CD4-positive, alpha-beta T cell (primary cell): ENCODE results near the gene BEND7. TPM values are rescaled to one million over a fixed set of nuclear protein-coding genes. Genes with fewer than 3 reads are reported as not detected.

ENCODE experiments used
- ATAC-seq: fragments of 200-7000 bp; cut with Tn5 transposase; one replicate; pipeline ENCODE4 v1.10.0; 2022; ENCODE audit warnings: mild to moderate bottlenecking; ENCODE audit not compliant: poor library complexity
- CTCF ChIA-PET: fragments of 350-600 bp; sonication (Branson Sonifier 250); formaldehyde crosslinking; loops from one replicate; lab custom pipeline; 2021; ENCODE audit warnings: antibody characterized with exemption, inconsistent platforms; lab: Charles Lee
- POLR2A ChIA-PET: fragments of 350-600 bp; sonication (Branson Sonifier 250); formaldehyde crosslinking; loops from one replicate; lab custom pipeline; 2021; ENCODE audit warnings: antibody characterized with exemption, inconsistent platforms; lab: Charles Lee
- DNase-seq, 14 experiments: peaks; one replicate each; pipeline ENCODE4 v3.0.0-alpha.2; 2013 to 2020; ENCODE audit warnings: mixed read lengths in 2 of 14
- H3K27ac ChIP-seq, 2 donors: one replicate each; pipeline versions ENCODE4 v1.5.1 to v1.7.0; 2013; ENCODE audit warnings: low read length in 2 of 2, low read depth in 1 of 2, mild to moderate bottlenecking in 1 of 2
- H3K27me3 ChIP-seq, 2 experiments: 1 replicate in 1 of 2; 2 replicates in 1 of 2; pipeline versions ENCODE4 v1.6.1 to v1.7.0; 2013; ENCODE audit warnings: low read length in 2 of 2, control low read depth in 1 of 2, mild to moderate bottlenecking in 1 of 2, moderate library complexity in 1 of 2; ENCODE audit not compliant: insufficient read depth in 2 of 2, control insufficient read depth in 1 of 2
- H3K36me3 ChIP-seq: one replicate; pipeline ENCODE4 v1.6.1; 2013; ENCODE audit warnings: low read length, control low read depth; ENCODE audit not compliant: insufficient read depth
- H3K4me1 ChIP-seq: one replicate; pipeline ENCODE4 v1.6.1; 2013; ENCODE audit warnings: low read length, control low read depth; ENCODE audit not compliant: insufficient read depth
- H3K4me3 ChIP-seq: one replicate; pipeline ENCODE4 v1.5.1; 2013; ENCODE audit warnings: mild to moderate bottlenecking, low read length, moderate library complexity
- H3K9me3 ChIP-seq, 2 experiments: 1 replicate in 1 of 2; 2 replicates in 1 of 2; pipeline versions ENCODE4 v1.6.1 to v1.7.0; 2013; ENCODE audit warnings: low read length in 2 of 2, mild to moderate bottlenecking in 2 of 2, control low read depth in 1 of 2, moderate library complexity in 1 of 2; ENCODE audit not compliant: control insufficient read depth in 1 of 2, insufficient read depth in 1 of 2
- H3K27ac Mint-ChIP-seq: one replicate; pipeline ENCODE4 v1.8.0; 2020; ENCODE audit warnings: mixed read lengths
- H3K27me3 Mint-ChIP-seq: one replicate; pipeline ENCODE4 v1.8.0; 2021; ENCODE audit warnings: mixed read lengths
- H3K36me3 Mint-ChIP-seq: one replicate; pipeline ENCODE4 v1.8.0; 2021; ENCODE audit warnings: low read depth, mixed read lengths
- H3K4me1 Mint-ChIP-seq: one replicate; pipeline ENCODE4 v1.8.0; 2021; ENCODE audit warnings: low read depth, mixed read lengths
- H3K4me3 Mint-ChIP-seq: one replicate; pipeline ENCODE4 v1.8.0; 2020; ENCODE audit warnings: mild to moderate bottlenecking, mixed read lengths
- H3K9me3 Mint-ChIP-seq: one replicate; pipeline ENCODE4 v1.8.0; 2020; ENCODE audit warnings: mixed read lengths
- intact Hi-C, 2 experiments: fragments of 100-400 bp; cut with DNase I in 1 of 2; cut with micrococcal nuclease in 1 of 2; formaldehyde crosslinking; loops; one replicate each; pipeline versions ENCODE4 v1.15.1 to v1.9.0; 2023 to 2025; cut with DNase I, micrococcal nuclease
- polyA plus RNA-seq, 2 donors: library from polyadenylated mRNA; unstranded; fragments of 120-200 nt; gene quantifications; one replicate each; pipeline ENCODE4 v1.2.1, GENCODE V29; 2013
- total RNA-seq, 174 experiments: library from RNA in 2 of 174; stranded (reverse) in 2 of 174; gene quantifications; one replicate each; pipeline ENCODE4 v1.2.3 and lab custom pipeline; 2021 to 2026
- TF ChIP-seq, protein P1 (sequence below): fragments of 200-600 bp; IDR thresholded peaks from one replicate; pipeline ENCODE4 v1.8.0; 2022; ENCODE audit warnings: antibody characterized with exemption, mild to moderate bottlenecking

BEND7 gene, protein sequence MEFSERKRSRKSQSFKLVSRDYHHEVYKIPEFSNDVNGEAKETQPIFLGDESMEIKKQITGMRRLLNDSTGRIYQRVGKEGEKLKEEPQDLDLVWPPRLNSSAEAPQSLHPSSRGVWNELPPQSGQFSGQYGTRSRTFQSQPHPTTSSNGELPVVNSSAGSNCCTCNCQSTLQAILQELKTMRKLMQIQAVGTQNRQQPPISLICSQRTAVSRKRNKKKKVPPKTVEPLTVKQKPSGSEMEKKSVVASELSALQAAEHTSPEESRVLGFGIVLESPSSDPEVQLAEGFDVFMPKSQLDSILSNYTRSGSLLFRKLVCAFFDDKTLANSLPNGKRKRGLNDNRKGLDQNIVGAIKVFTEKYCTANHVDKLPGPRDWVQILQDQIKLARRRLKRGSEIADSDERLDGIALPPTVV
- total RNA-seq = not detected
- not detected for polyA plus RNA-seq (2013, experiment 1 of 2)
- 0.14 TPM for polyA plus RNA-seq (2013, experiment 2 of 2)
- total RNA-seq (lab: John Stamatoyannopoulos, UW) = 0 to 0.72 (median 0.11) reads per million in 172 experiments

DNA sequence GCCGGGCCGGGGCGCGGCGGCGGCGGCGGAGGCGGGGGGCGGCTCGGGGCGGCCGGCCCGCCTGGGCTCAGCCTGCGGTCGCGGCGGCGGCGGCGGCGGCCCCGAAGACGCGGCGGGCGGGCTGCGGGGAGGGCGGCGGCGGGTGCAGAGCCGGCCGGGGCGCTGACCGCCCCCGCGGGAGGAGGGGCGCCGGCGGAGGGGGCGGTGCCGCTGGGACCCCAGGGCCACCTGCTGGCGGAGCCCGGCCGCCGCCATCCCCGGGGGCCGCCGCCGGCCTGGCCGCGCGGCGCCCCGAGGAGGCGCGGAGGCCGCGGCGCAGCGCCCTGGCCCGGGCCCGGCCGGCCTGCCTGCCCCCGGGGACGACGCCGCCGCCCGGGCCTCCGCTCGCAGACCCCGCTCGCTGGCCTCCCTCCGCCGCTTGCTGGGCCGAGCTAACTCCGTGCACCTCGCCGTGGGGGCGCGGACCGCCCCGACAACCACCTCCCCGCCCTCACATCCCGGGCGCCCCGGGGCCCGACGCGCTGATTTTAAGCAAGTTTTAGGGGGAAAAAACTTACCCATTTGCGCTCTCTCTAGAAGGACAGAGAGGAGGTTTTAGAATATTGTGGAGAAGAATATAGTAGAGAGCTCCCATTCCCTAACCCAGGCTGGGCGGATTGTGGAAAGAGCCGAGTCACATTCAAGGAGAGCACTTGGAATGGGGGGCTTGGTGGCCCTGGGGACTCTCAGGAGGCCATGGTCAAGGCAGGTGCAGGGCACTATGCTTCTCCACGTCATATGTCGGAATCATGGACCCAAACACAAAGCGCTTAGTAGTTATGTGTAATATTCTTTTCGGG is at the start of gene BEND7:
Gene BEND7, minus strand, starts transcription at position 140 of the 839 bp plus-strand sequence. CDS start 481 bp downstream, outside the sequence.
- CTCF ChIA-PET = no interaction called here
- Mint-ChIP-seq H3K4me3 (peak within 1 kb of the TSS; percentile 80), H3K9me3 (no peaks in the 10 kb centered on the region), H3K27me3 (peaks cover 80% of the 10 kb centered on the region), H3K4me1 (peaks cover 10% of the 10 kb centered on the region), H3K27ac (no peak within 1 kb of the TSS), H3K36me3 (no peaks in the 10 kb centered on the region)
- H3K9me3 ChIP-seq = peaks cover 0 to 4% of the 10 kb centered on the region in 2 experiments
- peak in 1 of 14 experiments; percentile 17 for DNase-seq
- peaks cover 9% of the 10 kb centered on the region for H3K4me1 ChIP-seq
- intact Hi-C loops = no loop called here
- TF ChIP-seq, protein P1, sequence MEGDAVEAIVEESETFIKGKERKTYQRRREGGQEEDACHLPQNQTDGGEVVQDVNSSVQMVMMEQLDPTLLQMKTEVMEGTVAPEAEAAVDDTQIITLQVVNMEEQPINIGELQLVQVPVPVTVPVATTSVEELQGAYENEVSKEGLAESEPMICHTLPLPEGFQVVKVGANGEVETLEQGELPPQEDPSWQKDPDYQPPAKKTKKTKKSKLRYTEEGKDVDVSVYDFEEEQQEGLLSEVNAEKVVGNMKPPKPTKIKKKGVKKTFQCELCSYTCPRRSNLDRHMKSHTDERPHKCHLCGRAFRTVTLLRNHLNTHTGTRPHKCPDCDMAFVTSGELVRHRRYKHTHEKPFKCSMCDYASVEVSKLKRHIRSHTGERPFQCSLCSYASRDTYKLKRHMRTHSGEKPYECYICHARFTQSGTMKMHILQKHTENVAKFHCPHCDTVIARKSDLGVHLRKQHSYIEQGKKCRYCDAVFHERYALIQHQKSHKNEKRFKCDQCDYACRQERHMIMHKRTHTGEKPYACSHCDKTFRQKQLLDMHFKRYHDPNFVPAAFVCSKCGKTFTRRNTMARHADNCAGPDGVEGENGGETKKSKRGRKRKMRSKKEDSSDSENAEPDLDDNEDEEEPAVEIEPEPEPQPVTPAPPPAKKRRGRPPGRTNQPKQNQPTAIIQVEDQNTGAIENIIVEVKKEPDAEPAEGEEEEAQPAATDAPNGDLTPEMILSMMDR = no peak
- peaks cover 47 to 74% of the 10 kb centered on the region in 2 experiments for H3K27me3 ChIP-seq
- POLR2A ChIA-PET = interaction anchor here (1.3 kb wide), 1 partner anchor 177 kb away, joined by 3 read pairs; no protein-coding TSS in a partner anchor
- ATAC-seq = no peak
- no peaks in the 10 kb centered on the region for H3K36me3 ChIP-seq
- no peak within 1 kb of the TSS for H3K27ac ChIP-seq
- H3K4me3 ChIP-seq = no peak within 1 kb of the TSS

DNA sequence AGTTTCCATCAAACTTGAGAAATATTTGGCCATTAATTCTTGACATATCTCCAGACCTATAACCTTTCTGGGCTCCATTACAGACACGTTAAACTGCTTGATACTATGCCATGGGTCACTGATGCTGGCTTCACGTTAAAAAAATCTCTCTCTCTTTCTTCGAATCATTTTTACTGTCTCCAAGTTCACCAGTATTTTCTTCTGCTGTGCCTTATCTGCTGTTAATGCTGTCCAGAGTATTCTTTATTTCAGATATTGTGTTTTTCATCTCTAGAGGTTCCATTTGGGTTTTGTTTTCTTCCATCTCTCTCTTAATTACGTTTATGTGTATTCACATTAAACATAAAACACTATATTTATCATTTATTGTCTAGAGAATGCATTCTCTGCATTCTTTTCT is 45.1 kb upstream of the BEND7 start:
- no peaks in the 10 kb centered on the region for H3K27me3 ChIP-seq
- intact Hi-C loops = no loop called here
- H3K9me3 ChIP-seq = peaks cover 3 to 7% of the 10 kb centered on the region in 2 experiments
- H3K4me3 ChIP-seq = no peak overlapping the region
- Mint-ChIP-seq H3K36me3 (no peaks in the 10 kb centered on the region), H3K9me3 (peaks cover 6% of the 10 kb centered on the region), H3K4me1 (no peaks in the 10 kb centered on the region), H3K4me3 (no peak overlapping the region), H3K27me3 (peaks cover 55% of the 10 kb centered on the region), H3K27ac (no peak overlapping the region)
- no peaks in the 10 kb centered on the region for H3K36me3 ChIP-seq
- POLR2A ChIA-PET = no interaction called here
- DNase-seq (no peak), ATAC-seq (no peak)
- H3K27ac ChIP-seq = no peak overlapping the region
- TF ChIP-seq, protein P1 = no peak
- no peaks in the 10 kb centered on the region for H3K4me1 ChIP-seq
- CTCF ChIA-PET = no interaction called here

DNA sequence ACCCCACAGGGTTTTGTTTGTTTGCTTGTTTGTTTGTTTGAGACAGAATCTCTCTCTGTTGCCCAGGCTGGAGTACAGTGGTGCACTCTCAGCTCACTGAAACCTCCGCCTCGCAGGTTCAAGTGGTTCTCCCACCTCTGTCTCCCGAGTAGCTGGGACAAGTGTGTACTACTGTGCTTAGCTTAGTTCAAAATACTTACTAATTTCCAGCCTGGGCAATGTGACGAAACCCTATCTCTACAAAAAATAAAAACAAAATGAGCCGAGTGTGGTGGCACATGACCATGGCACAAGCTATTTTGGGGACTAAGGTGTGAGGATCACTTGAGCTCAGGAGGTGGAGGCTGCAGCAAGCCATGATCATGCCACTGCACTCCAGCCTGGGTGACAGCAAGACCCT is 42.7 kb upstream of the BEND7 start:
- intact Hi-C loops = no loop called here
- no peak overlapping the region for H3K27ac Mint-ChIP-seq
- H3K4me3 Mint-ChIP-seq = no peak overlapping the region
- H3K9me3 Mint-ChIP-seq = peaks cover 6% of the 10 kb centered on the region
- H3K27me3 Mint-ChIP-seq = peaks cover 47% of the 10 kb centered on the region
- no peaks in the 10 kb centered on the region for H3K4me1 Mint-ChIP-seq
- Histone ChIP-seq H3K4me3 (no peak overlapping the region), H3K9me3 (peaks cover 3 to 7% of the 10 kb centered on the region in 2 experiments), H3K36me3 (no peaks in the 10 kb centered on the region), H3K27me3 (no peaks in the 10 kb centered on the region), H3K4me1 (no peaks in the 10 kb centered on the region), H3K27ac (no peak overlapping the region)
- H3K36me3 Mint-ChIP-seq = no peaks in the 10 kb centered on the region
- TF ChIP-seq, protein P1 = no peak
- POLR2A ChIA-PET = no interaction called here
- no peak for ATAC-seq
- CTCF ChIA-PET = no interaction called here
- DNase-seq = no peak
